ENCODE data around the gene FUZ. TPM values are rescaled to one million over a fixed set of nuclear protein-coding genes. Genes with fewer than 3 reads are reported as not detected.
A peak's percentile ranks its signal among the peaks of the same experiment; 100 is the strongest.

Gene FUZ
- polyA plus RNA-seq (ENCODE audit: low read depth in 6 of 6): 1 to 10 TPM; 4.7 to 8.4 (median 5.7) TPM

GRCh38 chr19:49812997-49813861 lies at the start of gene FUZ:
FUZ (minus strand) TSS chr19:49813292; CDS start chr19:49813106, 186 bp downstream.
- peak within 1 kb of the TSS; percentile 90 to 99 (median 94) for H3K4me3 Mint-ChIP-seq
- no peaks in the 10 kb centered on the region for H3K27me3 Mint-ChIP-seq
- H3K9me3 Mint-ChIP-seq: no peaks in the 10 kb centered on the region
- peak within 1 kb of the TSS; percentile 98 to 100 (median 99) for H3K27ac Mint-ChIP-seq
- ATAC-seq (ENCODE audit: low read depth in 2 of 2): peak; percentile 62 to 63
- peak; percentile 92 for DNase-seq
- H3K36me3 Mint-ChIP-seq: no peaks in the 10 kb centered on the region
- H3K4me1 Mint-ChIP-seq: peaks cover 30 to 52% (median 51%) of the 10 kb centered on the region in 3 donors

- DNase-seq: no peak
- peaks cover 0 to 2% (median 0%) of the 10 kb centered on the region in 7 donors for H3K9me3 Mint-ChIP-seq
- H3K27ac Mint-ChIP-seq: peak overlapping the region in 2 of 6 donors; percentile 48 to 50
- ATAC-seq (ENCODE audit: low read depth in 2 of 2): no peak
- peaks cover 30 to 36% (median 30%) of the 10 kb centered on the region in 3 donors for H3K4me1 Mint-ChIP-seq
- H3K4me3 Mint-ChIP-seq: peak overlapping the region in 1 of 8 donors; percentile 47
- no peaks in the 10 kb centered on the region for H3K27me3 Mint-ChIP-seq
- peaks cover 0 to 9% of the 10 kb centered on the region in 2 donors for H3K36me3 Mint-ChIP-seq
Observed at GRCh38 chr19:49862391-49863253, 49.5 kb upstream of the FUZ start.

GRCh38 chr19:49861541-49862378 lies 48.7 kb upstream of the FUZ start:
- H3K4me3 Mint-ChIP-seq: peak overlapping the region in 1 of 8 donors; percentile 21
- peaks cover 23 to 31% (median 25%) of the 10 kb centered on the region in 3 donors for H3K4me1 Mint-ChIP-seq
- no peak overlapping the region for H3K27ac Mint-ChIP-seq
- ATAC-seq (ENCODE audit: low read depth in 2 of 2): no peak
- no peaks in the 10 kb centered on the region for H3K27me3 Mint-ChIP-seq
- peaks cover 0 to 2% (median 0%) of the 10 kb centered on the region in 7 donors for H3K9me3 Mint-ChIP-seq
- peaks cover 0 to 9% of the 10 kb centered on the region in 2 donors for H3K36me3 Mint-ChIP-seq
- no peak for DNase-seq

- H3K4me3 Mint-ChIP-seq: no peak overlapping the region
- no peak overlapping the region for H3K27ac Mint-ChIP-seq
Observed at GRCh38 chr19:49861107-49861506, 48.0 kb upstream of the FUZ start.

GRCh38 chr19:49860336-49861102 lies 47.4 kb upstream of the FUZ start:
- H3K4me3 Mint-ChIP-seq: no peak overlapping the region
- peak in 1 of 2 donors; percentile 16 for ATAC-seq (ENCODE audit: low read depth in 2 of 2)
- H3K36me3 Mint-ChIP-seq: peaks cover 0 to 9% of the 10 kb centered on the region in 2 donors
- no peaks in the 10 kb centered on the region for H3K27me3 Mint-ChIP-seq
- no peak for DNase-seq
- H3K27ac Mint-ChIP-seq: no peak overlapping the region
- H3K9me3 Mint-ChIP-seq: peaks cover 0 to 2% (median 0%) of the 10 kb centered on the region in 7 donors
- H3K4me1 Mint-ChIP-seq: peaks cover 12 to 19% (median 14%) of the 10 kb centered on the region in 3 donors

More at GRCh38 chr19:49861107-49861506, 48.0 kb upstream of the FUZ start:
- Mint-ChIP-seq H3K9me3 (peaks cover 0 to 2% (median 0%) of the 10 kb centered on the region in 7 donors), H3K4me1 (peaks cover 17 to 25% (median 18%) of the 10 kb centered on the region in 3 donors), H3K36me3 (peaks cover 0 to 9% of the 10 kb centered on the region in 2 donors), H3K27me3 (no peaks in the 10 kb centered on the region)
- DNase-seq (no peak), ATAC-seq (ENCODE audit: low read depth in 2 of 2) (no peak)

- H3K27me3 Mint-ChIP-seq: no peaks in the 10 kb centered on the region
- H3K36me3 Mint-ChIP-seq: peaks cover 0 to 9% of the 10 kb centered on the region in 2 donors
- DNase-seq: no peak
- H3K27ac Mint-ChIP-seq: no peak overlapping the region
- no peak for ATAC-seq (ENCODE audit: low read depth in 2 of 2)
- no peak overlapping the region for H3K4me3 Mint-ChIP-seq
- peaks cover 0 to 2% (median 0%) of the 10 kb centered on the region in 7 donors for H3K9me3 Mint-ChIP-seq
- peaks cover 7 to 16% (median 13%) of the 10 kb centered on the region in 3 donors for H3K4me1 Mint-ChIP-seq
Observed at GRCh38 chr19:49859682-49860335, 46.7 kb upstream of the FUZ start.

GRCh38 chr19:49858088-49858985 lies 45.2 kb upstream of the FUZ start:
- ATAC-seq (ENCODE audit: low read depth in 2 of 2): no peak

GRCh38 chr19:49857838-49858087 lies 44.7 kb upstream of the FUZ start:
- ATAC-seq (ENCODE audit: low read depth in 2 of 2): no peak
- Mint-ChIP-seq H3K27me3 (no peaks in the 10 kb centered on the region), H3K4me1 (peaks cover 9 to 13% (median 11%) of the 10 kb centered on the region in 3 donors), H3K27ac (peak overlapping the region in 1 of 6 donors; percentile 69), H3K9me3 (no peaks in the 10 kb centered on the region), H3K36me3 (no peaks in the 10 kb centered on the region), H3K4me3 (peak overlapping the region in 1 of 8 donors; percentile 7)
- DNase-seq: no peak

More at GRCh38 chr19:49858088-49858985, 45.2 kb upstream of the FUZ start:
- DNase-seq: no peak
- Mint-ChIP-seq H3K27me3 (no peaks in the 10 kb centered on the region), H3K4me1 (peaks cover 11 to 15% (median 12%) of the 10 kb centered on the region in 3 donors), H3K27ac (peak overlapping the region in 1 of 6 donors; percentile 69), H3K4me3 (peak overlapping the region in 1 of 8 donors; percentile 18), H3K9me3 (peaks cover 0 to 2% (median 0%) of the 10 kb centered on the region in 7 donors), H3K36me3 (peaks cover 0 to 5% of the 10 kb centered on the region in 2 donors)

GRCh38 chr19:49857061-49857837 lies 44.2 kb upstream of the FUZ start:
- H3K27ac Mint-ChIP-seq: peak overlapping the region in 1 of 6 donors; percentile 69
- no peaks in the 10 kb centered on the region for H3K36me3 Mint-ChIP-seq
- peaks cover 14 to 18% (median 16%) of the 10 kb centered on the region in 3 donors for H3K4me1 Mint-ChIP-seq
- H3K4me3 Mint-ChIP-seq: peak overlapping the region in 1 of 8 donors; percentile 7
- no peaks in the 10 kb centered on the region for H3K9me3 Mint-ChIP-seq
- DNase-seq: no peak
- ATAC-seq (ENCODE audit: low read depth in 2 of 2): no peak
- H3K27me3 Mint-ChIP-seq: no peaks in the 10 kb centered on the region

GRCh38 chr19:49856574-49857021 lies 43.5 kb upstream of the FUZ start:
- H3K36me3 Mint-ChIP-seq: no peaks in the 10 kb centered on the region
- H3K4me3 Mint-ChIP-seq: peak overlapping the region in 1 of 8 donors; percentile 24
- DNase-seq (no peak), ATAC-seq (ENCODE audit: low read depth in 2 of 2) (no peak)
- H3K4me1 Mint-ChIP-seq: peaks cover 18 to 23% (median 19%) of the 10 kb centered on the region in 3 donors
- H3K9me3 Mint-ChIP-seq: no peaks in the 10 kb centered on the region
- no peaks in the 10 kb centered on the region for H3K27me3 Mint-ChIP-seq
- peak overlapping the region in 1 of 6 donors; percentile 38 for H3K27ac Mint-ChIP-seq

All from naive B cell (primary cell).